SU-DHL-6 (cell line): Measurements from ENCODE around the gene SURF6.
"Not testable (repeated sequence)": the region's sequence is repeated elsewhere in the genome, so short reads cannot be mapped to it uniquely, and the experiment has no call there.

Experiments used
- H2AFZ ChIP-seq: fragments of 200-600 bp; sonication (generic); 2 replicates; pipeline ENCODE4 v1.6.1; 2014; ENCODE audit warnings: low read depth, mild to moderate bottlenecking, moderate library complexity, mixed read lengths, antibody characterized with exemption, low read length; ENCODE audit not compliant: severe bottlenecking
- H3F3A ChIP-seq: fragments of 200-600 bp; shearing (Covaris generic); 2 replicates; pipeline ENCODE4 v1.6.0; 2016; ENCODE audit warnings: antibody characterized with exemption, mild to moderate bottlenecking; ENCODE audit not compliant: insufficient read depth
- H3K27ac ChIP-seq: fragments of 200-600 bp; sonication (generic); 2 replicates; pipeline ENCODE4 v1.5.1; 2016; ENCODE audit warnings: low read depth, mild to moderate bottlenecking, low read length, moderate library complexity, mixed read lengths
- H3K27me3 ChIP-seq: fragments of 200-600 bp; sonication (generic), shearing (Covaris generic); 2 replicates; pipeline ENCODE4 v1.6.0; 2014; ENCODE audit warnings: mild to moderate bottlenecking, low read length
- H3K36me3 ChIP-seq: fragments of 200-600 bp; sonication (generic); 2 replicates; pipeline ENCODE4 v1.6.1; 2014; ENCODE audit warnings: mild to moderate bottlenecking, low read length, mixed read lengths
- H3K4me2 ChIP-seq: fragments of 300-600, 200-600 bp; shearing (Covaris generic), sonication (generic); 2 replicates; pipeline ENCODE4 v1.6.0; 2014; ENCODE audit warnings: low read length, low read depth, mild to moderate bottlenecking; ENCODE audit not compliant: poor library complexity, severe bottlenecking
- H3K4me3 ChIP-seq: fragments of 200-600 bp; sonication (generic); 2 replicates; pipeline ENCODE4 v1.5.1; 2014; ENCODE audit warnings: antibody characterized with exemption, low read length, mild to moderate bottlenecking, mixed read lengths; ENCODE audit not compliant: insufficient read depth, poor library complexity, severe bottlenecking
- H3K79me2 ChIP-seq: fragments of 200-600 bp; sonication (generic); 2 replicates; pipeline ENCODE4 v1.6.1; 2014; ENCODE audit warnings: mild to moderate bottlenecking, low read length, moderate library complexity; ENCODE audit not compliant: insufficient read depth
- H3K9ac ChIP-seq: fragments of 200-600 bp; sonication (generic); 2 replicates; pipeline ENCODE4 v1.7.0; 2014; ENCODE audit warnings: mild to moderate bottlenecking, low read length
- H3K9me2 ChIP-seq: fragments of 200-600 bp; sonication (generic); replicated peaks from 2 replicates; pipeline ENCODE4 v1.6.1; 2014; ENCODE audit warnings: low read length; ENCODE audit not compliant: insufficient read depth
- H3K9me3 ChIP-seq: fragments of 200-600 bp; sonication (generic); 2 replicates; pipeline ENCODE4 v1.6.1; 2014; ENCODE audit warnings: low read length, mixed read lengths; ENCODE audit not compliant: insufficient read depth
- H4K20me1 ChIP-seq: fragments of 200-600 bp; sonication (generic); 2 replicates; pipeline ENCODE4 v1.6.1; 2014; ENCODE audit warnings: low read depth, mild to moderate bottlenecking, antibody characterized with exemption, low read length, moderate library complexity, mixed read lengths
- EZH2phosphoT487 ChIP-seq: fragments of 200-600 bp; sonication (generic), shearing (Covaris generic); conservative IDR thresholded peaks from 2 replicates; pipeline ENCODE4 v1.6.1; 2018; ENCODE audit warnings: mild to moderate bottlenecking, antibody characterized with exemption, low read length, moderate library complexity, mixed read lengths
- TF ChIP-seq, protein P1 (sequence below): fragments of 200-600 bp; sonication (generic); IDR thresholded peaks from one replicate; pipeline ENCODE4 v1.5.1; 2017; ENCODE audit warnings: antibody characterized with exemption, mild to moderate bottlenecking, low read length, moderate library complexity; ENCODE audit not compliant: insufficient read depth, poor library complexity, severe bottlenecking

The SURF6 gene

DNA sequence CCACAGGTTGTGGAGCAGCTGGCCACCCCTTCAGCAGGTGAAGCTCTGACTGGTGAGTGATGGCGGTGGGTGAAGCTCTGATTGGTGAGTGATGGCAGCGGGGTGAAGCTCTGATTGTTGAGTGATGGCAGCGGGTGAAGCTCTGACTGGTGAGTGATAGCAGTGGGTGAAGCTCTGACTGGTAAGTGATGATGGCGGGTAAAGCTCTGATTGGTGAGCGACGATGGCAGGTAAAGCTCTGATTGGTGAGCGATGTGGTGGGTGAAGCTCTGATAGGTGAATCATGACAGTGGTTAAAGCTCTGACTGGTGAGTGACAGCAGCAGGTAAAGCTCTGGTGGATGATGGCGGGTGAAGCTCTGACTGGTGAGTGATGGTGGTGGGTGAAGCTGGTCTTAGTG lies 51.6 kb downstream of the SURF6 start:
- Histone ChIP-seq H2AFZ (no peak overlapping the region), H3K27me3 (no peaks in the 10 kb centered on the region), H3K9ac (no peak overlapping the region), H3F3A (no peaks in the 10 kb centered on the region), H3K9me2 (no peaks in the 10 kb centered on the region), H3K4me2 (no peak overlapping the region), H3K9me3 (peaks cover 9% of the 10 kb centered on the region; the same call in 1 of the 2 replicates), H4K20me1 (no peaks in the 10 kb centered on the region), H3K4me3 (no peak overlapping the region), H3K27ac (no peak overlapping the region), H3K79me2 (no peaks in the 10 kb centered on the region), H3K36me3 (no peaks in the 10 kb centered on the region)
- TF ChIP-seq, protein P1, sequence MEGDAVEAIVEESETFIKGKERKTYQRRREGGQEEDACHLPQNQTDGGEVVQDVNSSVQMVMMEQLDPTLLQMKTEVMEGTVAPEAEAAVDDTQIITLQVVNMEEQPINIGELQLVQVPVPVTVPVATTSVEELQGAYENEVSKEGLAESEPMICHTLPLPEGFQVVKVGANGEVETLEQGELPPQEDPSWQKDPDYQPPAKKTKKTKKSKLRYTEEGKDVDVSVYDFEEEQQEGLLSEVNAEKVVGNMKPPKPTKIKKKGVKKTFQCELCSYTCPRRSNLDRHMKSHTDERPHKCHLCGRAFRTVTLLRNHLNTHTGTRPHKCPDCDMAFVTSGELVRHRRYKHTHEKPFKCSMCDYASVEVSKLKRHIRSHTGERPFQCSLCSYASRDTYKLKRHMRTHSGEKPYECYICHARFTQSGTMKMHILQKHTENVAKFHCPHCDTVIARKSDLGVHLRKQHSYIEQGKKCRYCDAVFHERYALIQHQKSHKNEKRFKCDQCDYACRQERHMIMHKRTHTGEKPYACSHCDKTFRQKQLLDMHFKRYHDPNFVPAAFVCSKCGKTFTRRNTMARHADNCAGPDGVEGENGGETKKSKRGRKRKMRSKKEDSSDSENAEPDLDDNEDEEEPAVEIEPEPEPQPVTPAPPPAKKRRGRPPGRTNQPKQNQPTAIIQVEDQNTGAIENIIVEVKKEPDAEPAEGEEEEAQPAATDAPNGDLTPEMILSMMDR = no peak
- no peak for TF ChIP-seq EZH2phosphoT487

DNA sequence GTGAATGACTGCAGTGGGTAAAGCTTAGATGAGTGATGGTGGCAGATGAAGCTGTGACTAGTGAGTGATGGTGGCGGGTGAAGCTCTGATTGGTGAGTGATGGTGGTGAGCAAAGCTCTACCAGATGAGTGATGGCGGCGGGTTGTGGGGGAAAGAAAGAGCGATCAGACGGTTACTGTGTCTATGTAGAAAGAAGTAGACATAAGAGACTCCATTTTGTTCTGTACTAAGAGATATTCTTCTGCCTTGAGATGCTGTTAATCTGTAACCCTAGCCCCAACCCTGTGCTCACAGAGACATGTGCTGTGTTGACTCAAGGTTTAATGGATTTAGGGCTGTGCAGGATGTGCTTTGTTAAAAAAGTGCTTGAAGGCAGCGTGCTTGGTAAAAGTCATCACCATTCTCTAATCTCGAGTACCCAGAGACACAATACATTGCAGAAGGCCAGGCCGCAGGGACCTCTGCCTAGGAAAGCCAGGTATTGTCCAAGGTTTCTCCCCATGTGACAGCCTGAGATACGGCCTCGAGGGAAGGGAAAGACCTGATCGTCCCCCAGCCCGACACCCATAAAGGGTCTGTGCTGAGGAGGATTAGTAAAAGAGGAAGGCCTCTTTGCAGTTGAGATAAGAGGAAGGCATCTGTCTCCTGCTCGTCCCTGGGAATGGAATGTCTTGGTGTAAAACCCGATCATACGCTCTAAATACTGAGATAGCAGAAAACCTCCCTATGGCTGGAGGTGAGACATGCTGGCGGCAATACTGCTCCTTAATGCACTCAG lies 52.5 kb downstream of the SURF6 start:
- not testable (repeated sequence) for H2AFZ ChIP-seq, H3K9me2 ChIP-seq, H3K9me3 ChIP-seq, H3K79me2 ChIP-seq, H4K20me1 ChIP-seq, H3K27ac ChIP-seq, H3F3A ChIP-seq, H3K36me3 ChIP-seq, H3K27me3 ChIP-seq, H3K4me3 ChIP-seq, H3K9ac ChIP-seq, H3K4me2 ChIP-seq

DNA sequence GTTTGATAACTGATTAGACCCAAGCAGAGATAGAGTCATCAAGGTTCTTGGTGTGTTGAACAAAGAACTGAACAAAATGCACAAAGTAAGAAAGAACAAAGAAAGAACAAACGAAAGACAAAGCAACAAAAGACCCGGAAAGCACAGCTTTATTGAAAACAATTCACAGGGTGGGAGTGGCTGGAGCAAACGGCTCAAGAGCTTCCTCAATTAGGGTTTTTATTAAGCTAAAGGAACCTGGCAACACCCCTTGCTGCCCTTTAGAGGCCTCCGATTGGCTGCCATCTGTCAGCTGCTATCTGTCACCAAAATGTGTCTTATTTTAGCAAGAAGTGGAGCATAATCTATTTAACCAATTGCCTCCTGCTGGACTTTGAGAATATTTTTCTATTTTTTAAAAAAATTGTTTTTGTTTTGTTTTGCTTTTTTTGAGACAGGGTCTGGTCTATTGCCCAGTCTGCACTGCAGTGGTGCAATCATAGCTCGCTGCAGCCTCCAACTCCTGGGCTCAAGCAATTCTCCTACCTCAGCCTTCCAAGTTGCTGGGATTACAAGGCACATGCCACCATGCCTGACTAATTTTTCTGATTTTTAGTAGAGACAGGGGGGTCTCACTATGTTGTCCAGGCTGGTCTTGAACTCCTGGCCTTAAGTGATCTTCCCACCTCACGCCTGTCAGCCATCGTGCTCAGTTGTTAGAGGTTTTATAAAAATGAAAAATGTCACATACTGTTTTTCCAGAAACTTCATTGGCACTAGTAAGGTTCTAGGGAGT lies 53.3 kb downstream of the SURF6 start:
- Histone ChIP-seq H3K9me2 (no peaks in the 10 kb centered on the region), H3K9ac (no peak overlapping the region), H3K4me2 (no peak overlapping the region), H3K36me3 (no peaks in the 10 kb centered on the region), H4K20me1 (no peaks in the 10 kb centered on the region), H3K4me3 (no peak overlapping the region), H3K27me3 (no peaks in the 10 kb centered on the region), H2AFZ (no peak overlapping the region), H3K79me2 (no peaks in the 10 kb centered on the region), H3K9me3 (no peaks in the 10 kb centered on the region; the same call in 1 of the 2 replicates), H3K27ac (no peak overlapping the region), H3F3A (no peaks in the 10 kb centered on the region)
- TF ChIP-seq EZH2phosphoT487 = no peak
- TF ChIP-seq, protein P1 = no peak

DNA sequence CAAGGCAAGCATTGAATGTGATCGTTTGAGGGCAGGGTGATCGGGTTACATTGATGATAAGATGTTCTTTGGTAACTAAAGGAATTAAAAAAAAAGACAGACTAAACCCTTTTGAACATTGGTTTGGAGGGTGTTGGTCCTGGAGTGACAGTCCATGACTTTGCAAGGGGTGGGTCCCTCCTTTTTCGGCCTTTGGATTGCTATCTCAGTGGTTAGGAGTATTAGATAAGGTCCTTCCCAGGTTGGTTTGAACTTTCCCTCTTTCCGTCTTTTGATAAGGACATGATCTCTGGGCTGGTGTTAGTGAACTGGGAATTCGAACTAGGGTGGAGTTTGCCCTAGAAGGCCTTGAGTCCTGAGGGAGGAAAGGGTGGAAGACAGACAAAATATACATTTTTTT lies 55.6 kb downstream of the SURF6 start:
- H3K36me3 ChIP-seq = no peaks in the 10 kb centered on the region
- H3K9ac ChIP-seq = no peak overlapping the region
- H3K27ac ChIP-seq = no peak overlapping the region
- H3F3A ChIP-seq = no peaks in the 10 kb centered on the region
- no peak overlapping the region for H3K4me2 ChIP-seq
- H3K79me2 ChIP-seq = no peaks in the 10 kb centered on the region
- H3K27me3 ChIP-seq = no peaks in the 10 kb centered on the region
- H3K4me3 ChIP-seq = no peak overlapping the region
- H4K20me1 ChIP-seq = no peaks in the 10 kb centered on the region
- H3K9me2 ChIP-seq = no peaks in the 10 kb centered on the region
- TF ChIP-seq, protein P1 = no peak
- TF ChIP-seq EZH2phosphoT487 = no peak
- H3K9me3 ChIP-seq = no peaks in the 10 kb centered on the region
- no peak overlapping the region for H2AFZ ChIP-seq
